ENCODE results near the gene ADH7.

ADH7 gene

DNA sequence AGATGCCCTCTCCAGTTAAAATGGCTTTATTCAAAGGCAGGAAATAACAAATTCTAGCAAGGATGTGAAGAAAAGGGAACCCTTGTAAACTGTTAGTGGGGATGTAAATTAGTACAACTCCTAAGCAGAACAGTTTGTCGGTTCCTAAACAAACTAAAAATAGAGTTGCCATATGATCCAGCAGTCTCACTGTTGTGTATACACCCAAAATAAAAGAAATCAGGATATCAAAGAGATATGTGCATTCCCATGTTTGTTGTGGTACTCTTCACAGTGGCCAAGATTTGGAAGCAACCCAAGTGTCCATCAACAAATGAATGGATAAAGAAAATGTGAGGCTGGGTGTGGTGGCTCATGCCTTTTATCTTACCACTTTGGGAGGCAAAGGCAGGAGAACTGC, 36.1 kb downstream of the ADH7 start:
- no peak overlapping the region for H3K27ac ChIP-seq (ENCODE audit: low read depth, low read length)
- H3K23ac ChIP-seq (ENCODE audit: low read length): no peak overlapping the region
- no peak overlapping the region for H3K18ac ChIP-seq (ENCODE audit: low read length)
- H3K9ac ChIP-seq (ENCODE audit: low read length): no peak overlapping the region
- no peak overlapping the region for H3K4me2 ChIP-seq (ENCODE audit: low read length)
- H2BK15ac ChIP-seq (replicated peaks; ENCODE audit: low read depth): no peak overlapping the region
- no peak overlapping the region for H4K5ac ChIP-seq (ENCODE audit: low read length)
- H2AK5ac ChIP-seq (ENCODE audit: low read length): no peak overlapping the region
- no peak overlapping the region for H2BK5ac ChIP-seq (ENCODE audit: low read length)
- H3K36me3 ChIP-seq (ENCODE audit: control insufficient read depth, insufficient read depth, low read length): no peaks in the 10 kb centered on the region
- no peaks in the 10 kb centered on the region for H3K79me1 ChIP-seq (ENCODE audit: low read length)
- no CpG with 5 or more reads among the region's 1 CpG for WGBS (ENCODE audit: extremely low coverage, insufficient coverage, low lambda C conversion rate)
- no peak overlapping the region for H4K8ac ChIP-seq (ENCODE audit: low read depth, low read length)
- no peak overlapping the region for H3K4ac ChIP-seq (ENCODE audit: low read depth, low read length)
- H2BK120ac ChIP-seq (ENCODE audit: low read depth, low read length): no peak overlapping the region
- no peak overlapping the region for H3K56ac ChIP-seq (ENCODE audit: low read length)
- H3K4me1 ChIP-seq (ENCODE audit: control insufficient read depth, low read depth, low read length): no peaks in the 10 kb centered on the region
- H3K79me2 ChIP-seq (ENCODE audit: control insufficient read depth, insufficient read depth, low read length): no peaks in the 10 kb centered on the region
- H3K4me3 ChIP-seq (ENCODE audit: low read length): no peak overlapping the region
- no peak for DNase-seq
- no peaks in the 10 kb centered on the region for H3K27me3 ChIP-seq (ENCODE audit: insufficient read depth, low read length, poor library complexity)

GRCh38 chr4:99395595-99396364, 39.4 kb downstream of the ADH7 start:
- H3K18ac ChIP-seq (ENCODE audit: low read length): no peak overlapping the region
- no peaks in the 10 kb centered on the region for H3K4me1 ChIP-seq (ENCODE audit: control insufficient read depth, low read depth, low read length)
- H3K36me3 ChIP-seq (ENCODE audit: control insufficient read depth, insufficient read depth, low read length): no peaks in the 10 kb centered on the region
- H3K56ac ChIP-seq (ENCODE audit: low read length): no peak overlapping the region
- H2BK120ac ChIP-seq (ENCODE audit: low read depth, low read length): no peak overlapping the region
- no peak overlapping the region for H4K5ac ChIP-seq (ENCODE audit: low read length)
- no peak overlapping the region for H3K4me2 ChIP-seq (ENCODE audit: low read length)
- no peak overlapping the region for H2BK5ac ChIP-seq (ENCODE audit: low read length)
- no peak overlapping the region for H3K23ac ChIP-seq (ENCODE audit: low read length)
- no peak overlapping the region for H3K4ac ChIP-seq (ENCODE audit: low read depth, low read length)
- DNase-seq: no peak
- no peaks in the 10 kb centered on the region for H3K27me3 ChIP-seq (ENCODE audit: insufficient read depth, low read length, poor library complexity)
- H3K9ac ChIP-seq (ENCODE audit: low read length): no peak overlapping the region
- no peaks in the 10 kb centered on the region for H3K79me1 ChIP-seq (ENCODE audit: low read length)
- no peak overlapping the region for H2AK5ac ChIP-seq (ENCODE audit: low read length)
- H4K8ac ChIP-seq (ENCODE audit: low read depth, low read length): no peak overlapping the region
- H3K27ac ChIP-seq (ENCODE audit: low read depth, low read length): no peak overlapping the region
- no peak overlapping the region for H2BK15ac ChIP-seq (replicated peaks; ENCODE audit: low read depth)
- H3K79me2 ChIP-seq (ENCODE audit: control insufficient read depth, insufficient read depth, low read length): no peaks in the 10 kb centered on the region
- no peak overlapping the region for H3K4me3 ChIP-seq (ENCODE audit: low read length)
- no CpG with 5 or more reads among the region's 3 CpGs for WGBS (ENCODE audit: extremely low coverage, insufficient coverage, low lambda C conversion rate)

DNA sequence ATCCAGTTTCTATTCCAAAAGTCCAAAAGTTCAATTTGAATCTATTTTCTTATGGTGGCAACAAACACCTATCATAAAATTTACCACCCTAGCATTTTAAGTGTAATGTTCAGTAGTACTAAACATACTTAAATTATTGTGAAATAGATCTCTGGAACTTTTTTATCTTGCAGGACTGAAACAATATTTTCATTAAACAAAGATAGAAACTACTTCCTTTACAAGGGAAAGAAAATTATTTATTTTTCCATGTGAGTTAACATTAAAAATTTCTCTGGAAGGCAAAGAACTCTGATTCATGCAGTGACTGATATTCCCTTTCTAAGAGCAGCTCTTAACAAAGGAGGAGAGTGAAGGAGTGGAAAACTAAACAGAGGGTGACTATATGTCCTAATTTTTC, 40.2 kb downstream of the ADH7 start:
- no peak overlapping the region for H3K9ac ChIP-seq (ENCODE audit: low read length)
- no peak overlapping the region for H3K18ac ChIP-seq (ENCODE audit: low read length)
- H4K5ac ChIP-seq (ENCODE audit: low read length): no peak overlapping the region
- H3K27ac ChIP-seq (ENCODE audit: low read depth, low read length): no peak overlapping the region
- H3K4me1 ChIP-seq (ENCODE audit: control insufficient read depth, low read depth, low read length): no peaks in the 10 kb centered on the region
- no peak for DNase-seq
- H3K27me3 ChIP-seq (ENCODE audit: insufficient read depth, low read length, poor library complexity): no peaks in the 10 kb centered on the region
- H2BK5ac ChIP-seq (ENCODE audit: low read length): no peak overlapping the region
- H3K56ac ChIP-seq (ENCODE audit: low read length): no peak overlapping the region
- H3K4ac ChIP-seq (ENCODE audit: low read depth, low read length): no peak overlapping the region
- H3K23ac ChIP-seq (ENCODE audit: low read length): no peak overlapping the region
- no peak overlapping the region for H2BK120ac ChIP-seq (ENCODE audit: low read depth, low read length)
- no peaks in the 10 kb centered on the region for H3K79me1 ChIP-seq (ENCODE audit: low read length)
- H2AK5ac ChIP-seq (ENCODE audit: low read length): no peak overlapping the region
- H4K8ac ChIP-seq (ENCODE audit: low read depth, low read length): no peak overlapping the region
- H3K79me2 ChIP-seq (ENCODE audit: control insufficient read depth, insufficient read depth, low read length): no peaks in the 10 kb centered on the region
- H3K4me3 ChIP-seq (ENCODE audit: low read length): no peak overlapping the region
- H3K36me3 ChIP-seq (ENCODE audit: control insufficient read depth, insufficient read depth, low read length): no peaks in the 10 kb centered on the region
- no peak overlapping the region for H3K4me2 ChIP-seq (ENCODE audit: low read length)
- H2BK15ac ChIP-seq (replicated peaks; ENCODE audit: low read depth): no peak overlapping the region

GRCh38 chr4:99390055-99390454, 45.1 kb downstream of the ADH7 start:
- Histone ChIP-seq H4K5ac (ENCODE audit: low read length) (no peak overlapping the region), H3K23ac (ENCODE audit: low read length) (no peak overlapping the region), H3K9ac (ENCODE audit: low read length) (no peak overlapping the region), H3K27me3 (ENCODE audit: insufficient read depth, low read length, poor library complexity) (no peaks in the 10 kb centered on the region), H4K8ac (ENCODE audit: low read depth, low read length) (no peak overlapping the region), H2AK5ac (ENCODE audit: low read length) (no peak overlapping the region), H3K4me2 (ENCODE audit: low read length) (no peak overlapping the region), H3K79me2 (ENCODE audit: control insufficient read depth, insufficient read depth, low read length) (no peaks in the 10 kb centered on the region), H3K79me1 (ENCODE audit: low read length) (no peaks in the 10 kb centered on the region), H3K4me3 (ENCODE audit: low read length) (no peak overlapping the region), H3K4me1 (ENCODE audit: control insufficient read depth, low read depth, low read length) (no peaks in the 10 kb centered on the region), H3K36me3 (ENCODE audit: control insufficient read depth, insufficient read depth, low read length) (no peaks in the 10 kb centered on the region), H2BK15ac (replicated peaks; ENCODE audit: low read depth) (no peak overlapping the region), H3K18ac (ENCODE audit: low read length) (no peak overlapping the region), H2BK5ac (ENCODE audit: low read length) (no peak overlapping the region), H3K27ac (ENCODE audit: low read depth, low read length) (no peak overlapping the region), H3K4ac (ENCODE audit: low read depth, low read length) (no peak overlapping the region), H3K56ac (ENCODE audit: low read length) (no peak overlapping the region), H2BK120ac (ENCODE audit: low read depth, low read length) (no peak overlapping the region)
- no peak for DNase-seq
- no CpG with 5 or more reads among the region's 1 CpG for WGBS (ENCODE audit: extremely low coverage, insufficient coverage, low lambda C conversion rate)

DNA sequence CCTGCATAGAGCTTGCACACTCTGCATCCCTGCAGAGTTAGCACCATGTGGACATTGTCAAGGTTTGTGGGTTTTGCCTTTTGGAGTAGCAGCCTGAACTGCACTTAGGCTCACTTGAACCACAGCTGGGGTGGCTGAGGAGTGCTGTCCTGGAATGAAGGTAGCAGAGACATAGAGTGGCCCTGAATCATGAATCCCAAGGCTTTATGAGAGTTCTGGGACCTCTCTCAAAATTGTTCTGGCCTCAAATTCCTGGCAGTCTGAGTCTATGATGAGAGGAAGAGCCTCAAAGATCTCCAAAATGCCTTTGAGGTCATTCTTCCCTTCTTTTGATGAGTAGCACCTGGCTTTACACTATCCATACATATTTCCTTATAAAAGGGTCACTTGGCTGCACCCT, 45.5 kb downstream of the ADH7 start:
- Histone ChIP-seq H3K79me1 (ENCODE audit: low read length) (no peaks in the 10 kb centered on the region), H4K5ac (ENCODE audit: low read length) (no peak overlapping the region), H3K9ac (ENCODE audit: low read length) (no peak overlapping the region), H3K4ac (ENCODE audit: low read depth, low read length) (no peak overlapping the region), H3K79me2 (ENCODE audit: control insufficient read depth, insufficient read depth, low read length) (no peaks in the 10 kb centered on the region), H3K4me2 (ENCODE audit: low read length) (no peak overlapping the region), H3K23ac (ENCODE audit: low read length) (no peak overlapping the region), H3K4me1 (ENCODE audit: control insufficient read depth, low read depth, low read length) (no peaks in the 10 kb centered on the region), H2BK5ac (ENCODE audit: low read length) (no peak overlapping the region), H3K18ac (ENCODE audit: low read length) (no peak overlapping the region), H3K27ac (ENCODE audit: low read depth, low read length) (no peak overlapping the region), H3K56ac (ENCODE audit: low read length) (no peak overlapping the region), H3K27me3 (ENCODE audit: insufficient read depth, low read length, poor library complexity) (no peaks in the 10 kb centered on the region), H3K36me3 (ENCODE audit: control insufficient read depth, insufficient read depth, low read length) (no peaks in the 10 kb centered on the region), H2BK15ac (replicated peaks; ENCODE audit: low read depth) (no peak overlapping the region), H4K8ac (ENCODE audit: low read depth, low read length) (no peak overlapping the region), H2BK120ac (ENCODE audit: low read depth, low read length) (no peak overlapping the region), H2AK5ac (ENCODE audit: low read length) (no peak overlapping the region), H3K4me3 (ENCODE audit: low read length) (no peak overlapping the region)
- DNase-seq: no peak

- Histone ChIP-seq H3K9ac (ENCODE audit: low read length) (no peak overlapping the region), H3K79me1 (ENCODE audit: low read length) (no peaks in the 10 kb centered on the region), H3K23ac (ENCODE audit: low read length) (no peak overlapping the region), H3K18ac (ENCODE audit: low read length) (no peak overlapping the region), H3K79me2 (ENCODE audit: control insufficient read depth, insufficient read depth, low read length) (no peaks in the 10 kb centered on the region), H2BK15ac (replicated peaks; ENCODE audit: low read depth) (no peak overlapping the region), H3K27me3 (ENCODE audit: insufficient read depth, low read length, poor library complexity) (no peaks in the 10 kb centered on the region), H3K56ac (ENCODE audit: low read length) (no peak overlapping the region), H4K5ac (ENCODE audit: low read length) (no peak overlapping the region), H2AK5ac (ENCODE audit: low read length) (no peak overlapping the region), H3K4ac (ENCODE audit: low read depth, low read length) (no peak overlapping the region), H3K36me3 (ENCODE audit: control insufficient read depth, insufficient read depth, low read length) (no peaks in the 10 kb centered on the region), H2BK5ac (ENCODE audit: low read length) (no peak overlapping the region), H4K8ac (ENCODE audit: low read depth, low read length) (no peak overlapping the region), H3K4me1 (ENCODE audit: control insufficient read depth, low read depth, low read length) (no peaks in the 10 kb centered on the region), H2BK120ac (ENCODE audit: low read depth, low read length) (no peak overlapping the region), H3K27ac (ENCODE audit: low read depth, low read length) (no peak overlapping the region), H3K4me2 (ENCODE audit: low read length) (no peak overlapping the region), H3K4me3 (ENCODE audit: low read length) (no peak overlapping the region)
- DNase-seq: no peak
- WGBS (ENCODE audit: extremely low coverage, insufficient coverage, low lambda C conversion rate): no CpG with 5 or more reads among the region's 5 CpGs
Measured at GRCh38 chr4:99383833-99384392, 51.2 kb downstream of the ADH7 start.

All from mesendoderm (in vitro differentiated cells).